Epithelial cell of proximal tubule (primary cell): ENCODE measurements around the gene RNF214. TPM values are rescaled to one million over a fixed set of nuclear protein-coding genes. Genes with fewer than 3 reads are reported as not detected.

Experiments used
- DNase-seq: peaks from one replicate; pipeline ENCODE4 v3.0.0-alpha.2; 2011; ENCODE audit warnings: low read depth
- H3K4me3 ChIP-seq: 2 replicates; pipeline ENCODE4 v1.5.1; 2011; ENCODE audit warnings: low read depth, mild to moderate bottlenecking, low read length
- total RNA-seq: library from RNA; depleted of rRNA; stranded (reverse); fragments of >200 nt; gene quantifications from 2 replicates; pipeline ENCODE4 v1.2.3, GENCODE V29; 2015
- TF ChIP-seq, protein P1 (sequence below): conservative IDR thresholded peaks from 2 replicates; pipeline ENCODE4 v1.5.1; 2012; ENCODE audit warnings: low read depth, mild to moderate bottlenecking, low read length

Gene RNF214
- total RNA-seq, 1 donor from 2014 or later, result 9.7 TPM

DNA sequence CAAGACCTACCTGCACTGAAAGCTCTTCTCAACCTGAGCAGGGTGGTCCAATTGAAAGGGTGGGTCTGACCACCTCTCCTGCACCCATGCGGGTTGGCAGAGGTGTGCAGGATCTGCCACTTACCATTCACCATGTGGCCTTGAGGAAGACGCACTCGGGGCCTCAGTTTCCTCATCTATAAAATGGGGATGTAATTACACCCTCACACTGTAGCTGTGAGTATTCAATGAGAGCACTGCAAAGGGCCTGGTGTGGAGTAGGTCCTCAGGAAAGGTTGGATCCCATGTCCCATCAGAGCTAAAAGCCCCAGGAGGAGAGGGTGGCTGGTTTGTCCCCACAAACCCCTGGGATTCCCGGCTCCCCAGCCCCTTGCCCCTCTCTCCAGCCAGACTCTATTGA lies 33.9 kb upstream of the RNF214 start:
- TF ChIP-seq, protein P1, sequence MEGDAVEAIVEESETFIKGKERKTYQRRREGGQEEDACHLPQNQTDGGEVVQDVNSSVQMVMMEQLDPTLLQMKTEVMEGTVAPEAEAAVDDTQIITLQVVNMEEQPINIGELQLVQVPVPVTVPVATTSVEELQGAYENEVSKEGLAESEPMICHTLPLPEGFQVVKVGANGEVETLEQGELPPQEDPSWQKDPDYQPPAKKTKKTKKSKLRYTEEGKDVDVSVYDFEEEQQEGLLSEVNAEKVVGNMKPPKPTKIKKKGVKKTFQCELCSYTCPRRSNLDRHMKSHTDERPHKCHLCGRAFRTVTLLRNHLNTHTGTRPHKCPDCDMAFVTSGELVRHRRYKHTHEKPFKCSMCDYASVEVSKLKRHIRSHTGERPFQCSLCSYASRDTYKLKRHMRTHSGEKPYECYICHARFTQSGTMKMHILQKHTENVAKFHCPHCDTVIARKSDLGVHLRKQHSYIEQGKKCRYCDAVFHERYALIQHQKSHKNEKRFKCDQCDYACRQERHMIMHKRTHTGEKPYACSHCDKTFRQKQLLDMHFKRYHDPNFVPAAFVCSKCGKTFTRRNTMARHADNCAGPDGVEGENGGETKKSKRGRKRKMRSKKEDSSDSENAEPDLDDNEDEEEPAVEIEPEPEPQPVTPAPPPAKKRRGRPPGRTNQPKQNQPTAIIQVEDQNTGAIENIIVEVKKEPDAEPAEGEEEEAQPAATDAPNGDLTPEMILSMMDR, result no peak
- H3K4me3 ChIP-seq, result no peak overlapping the region
- no peak for DNase-seq

GRCh38 chr11:117199053-117199915 lies 33.2 kb upstream of the RNF214 start, which contains the start of gene TAGLN:
TAGLN (plus strand) TSS chr11:117199370; CDS start chr11:117203014, 3,644 bp downstream.
- no peak for DNase-seq
- no peak within 1 kb of the TSS for H3K4me3 ChIP-seq
- TF ChIP-seq, protein P1, result no peak

DNA sequence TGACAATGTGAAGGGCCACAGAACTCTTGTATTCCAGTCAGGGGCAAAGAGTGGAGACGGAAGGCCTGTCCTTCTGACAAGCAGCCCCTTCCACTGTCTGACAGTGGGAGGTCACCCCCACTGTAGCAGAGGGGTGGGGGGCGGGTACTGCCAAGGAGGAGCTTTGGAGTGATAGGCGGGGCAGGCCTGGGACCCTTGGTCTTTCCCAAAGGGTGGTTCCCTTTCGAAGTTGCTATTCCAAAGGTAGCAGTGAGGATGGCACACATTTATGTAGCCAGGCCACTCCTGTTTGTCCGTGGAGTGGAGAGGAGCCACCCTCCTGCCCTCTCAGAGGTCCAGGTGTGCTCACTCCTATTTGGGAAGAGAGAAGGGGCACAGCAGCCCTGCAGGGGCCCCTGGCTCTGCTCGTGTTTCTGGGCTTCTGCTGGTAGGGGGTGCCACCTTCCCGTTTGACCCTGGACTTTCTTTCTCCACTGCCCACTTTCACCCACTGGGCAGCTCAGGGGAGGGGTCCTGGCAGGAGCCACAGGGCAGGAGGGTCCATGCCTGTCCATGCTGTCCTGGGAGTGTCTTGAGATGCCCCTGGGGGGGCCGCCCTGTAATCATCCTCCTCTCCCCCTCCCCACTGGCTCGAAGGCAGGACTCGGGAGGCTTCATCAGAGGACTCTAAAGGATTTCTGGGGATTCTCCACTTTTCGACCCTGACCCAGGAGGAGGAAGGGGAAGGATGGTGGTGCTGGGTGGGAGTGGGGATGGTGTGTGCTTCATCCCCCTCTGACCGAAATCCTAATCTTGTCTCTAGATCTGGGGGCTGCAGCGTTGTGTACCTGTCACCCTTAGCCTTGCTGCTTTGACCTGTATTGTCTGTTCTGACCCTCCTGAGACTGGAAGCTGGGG lies 32.3 kb upstream of the RNF214 start:
- TF ChIP-seq, protein P1, result no peak
- no peak overlapping the region for H3K4me3 ChIP-seq
- DNase-seq, result no peak

DNA sequence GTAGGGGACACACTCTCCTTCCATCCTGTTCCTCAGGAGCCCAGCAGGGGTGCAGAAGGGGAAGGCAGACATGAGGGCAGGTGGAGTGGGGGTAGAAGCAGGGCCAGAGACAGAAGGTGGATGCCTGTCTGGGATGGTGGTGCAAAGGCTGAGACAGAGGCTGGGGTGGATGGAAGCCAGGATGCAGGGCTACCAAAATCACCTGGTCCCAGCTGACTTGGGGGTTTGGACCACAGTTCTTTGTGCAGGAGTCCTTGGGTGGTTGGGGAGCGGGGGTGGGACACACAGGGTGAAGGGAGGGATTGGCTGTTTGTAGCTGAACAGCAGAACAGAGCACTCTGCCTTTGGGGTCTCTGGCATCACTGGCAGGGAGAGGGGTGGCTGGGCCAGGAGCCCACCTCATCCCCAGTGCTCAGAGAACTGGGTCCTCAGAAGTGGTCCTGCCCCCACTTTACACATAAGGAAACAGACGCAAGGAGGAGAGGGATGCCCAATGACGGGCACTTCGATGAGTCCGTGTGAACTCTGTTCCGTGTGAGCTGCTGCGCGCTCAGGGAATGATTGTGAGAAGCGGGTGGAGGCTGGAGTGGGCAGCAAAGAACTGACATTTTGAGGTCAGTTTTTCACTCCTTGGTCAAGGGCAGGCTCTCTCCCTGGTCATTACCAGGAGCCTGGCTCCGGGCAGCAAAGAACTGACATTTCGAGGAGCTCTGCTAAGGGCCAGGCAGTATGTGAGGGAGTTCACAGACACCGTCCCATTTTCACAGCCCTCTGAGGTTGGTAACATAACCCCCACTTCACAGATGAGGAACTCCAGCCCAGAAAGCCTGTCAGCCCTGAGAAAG lies 31.4 kb upstream of the RNF214 start:
- DNase-seq, result no peak
- TF ChIP-seq, protein P1, result no peak
- no peak overlapping the region for H3K4me3 ChIP-seq

GRCh38 chr11:117201658-117202305 lies 30.7 kb upstream of the RNF214 start:
- DNase-seq, result no peak
- H3K4me3 ChIP-seq, result no peak overlapping the region
- TF ChIP-seq, protein P1, result no peak
